Endothelial cell of umbilical vein (primary cell): Measurements from ENCODE around the gene ZNG1B.
"Not testable (repeated sequence)": the region's sequence is repeated elsewhere in the genome, so short reads cannot be mapped to it uniquely, and the experiment has no call there.

ENCODE experiments used
- CTCF ChIP-seq, 2 donors: IDR thresholded peaks; 1 replicate in 1 of 2; 2 replicates in 1 of 2; pipeline ENCODE4 v1.5.1; 2011; ENCODE audit warnings: low read length in 2 of 2, mild to moderate bottlenecking in 2 of 2, moderate library complexity in 2 of 2, control low read depth in 1 of 2, inconsistent platforms in 1 of 2, low read depth in 1 of 2; ENCODE audit not compliant: insufficient read depth in 1 of 2; ENCODE audit errors: extremely low read depth in 1 of 2
- EZH2 ChIP-seq: IDR thresholded peaks from 2 replicates; pipeline ENCODE4 v1.6.1; 2012; ENCODE audit warnings: borderline replicate concordance, low read depth, mild to moderate bottlenecking, moderate library complexity, low read length, inconsistent platforms; ENCODE audit not compliant: severe bottlenecking
- FOS ChIP-seq: IDR thresholded peaks from 2 replicates; pipeline ENCODE4 v1.6.1; 2011; ENCODE audit warnings: mild to moderate bottlenecking, low read length, moderate library complexity, borderline replicate concordance; ENCODE audit not compliant: insufficient read depth
- MAX ChIP-seq: IDR thresholded peaks from 2 replicates; pipeline ENCODE4 v1.6.1; 2011; ENCODE audit not compliant: insufficient read depth, insufficient read length
- POLR2A ChIP-seq: IDR thresholded peaks from 2 replicates; pipeline ENCODE4 v1.6.1; 2012; ENCODE audit warnings: low read depth, mild to moderate bottlenecking, control low read depth, low read length
- POLR2AphosphoS5 ChIP-seq: IDR thresholded peaks from 2 replicates; pipeline ENCODE4 v1.6.1; 2012; ENCODE audit warnings: low read depth, mild to moderate bottlenecking, control low read depth, low read length, moderate library complexity; ENCODE audit not compliant: insufficient read depth

- not testable (repeated sequence) for TF ChIP-seq CTCF (IDR thresholded peaks at IDR 0.05; ENCODE audit: extremely low read depth in 1 of 2, insufficient read depth in 1 of 2, low read depth in 1 of 2, low read length in 2 of 2); POLR2AphosphoS5; POLR2A; EZH2; MAX; FOS
Measured at GRCh38 chr2:113524986-113525385, 87.5 kb downstream of the ZNG1B start.
